K562 (cell line): ENCODE results near the gene DLGAP3. TPM values are rescaled to one million over a fixed set of nuclear protein-coding genes. Genes with fewer than 3 reads are reported as not detected.
A peak's percentile ranks its signal among the peaks of the same experiment; 100 is the strongest.

ENCODE experiments used
- C11orf30 ChIP-seq: fragments of 450-650 bp; IDR thresholded peaks from 2 replicates; pipeline ENCODE4 v1.6.1; 2016; ENCODE audit warnings: low read depth, mild to moderate bottlenecking
- CBFA2T3 ChIP-seq: fragments of 450-650 bp; IDR thresholded peaks from 2 replicates; pipeline ENCODE4 v1.6.1; 2017
- E2F1 ChIP-seq: sonication (generic); formaldehyde crosslinking; IDR thresholded peaks from 2 replicates; pipeline ENCODE4 v1.8.1; 2023; ENCODE audit warnings: mild to moderate bottlenecking, missing genetic modification reagents, moderate library complexity
- FOXJ3 ChIP-seq: sonication (generic); formaldehyde crosslinking; IDR thresholded peaks from 2 replicates; pipeline ENCODE4 v1.4.0; 2020; ENCODE audit warnings: mild to moderate bottlenecking, missing genetic modification reagents
- GTF2B ChIP-seq: IDR thresholded peaks from 2 replicates; pipeline ENCODE4 v1.6.1; 2011; ENCODE audit not compliant: insufficient read length; ENCODE audit errors: extremely low read depth
- HMG20B ChIP-seq: fragments of 250-450 bp; sonication (Bioruptor Pico); IDR thresholded peaks from 2 replicates; pipeline ENCODE4 v1.5.0; 2021; ENCODE audit warnings: mild to moderate bottlenecking
- JUND ChIP-seq, 2 experiments: IDR thresholded peaks; 2 replicates in 1 of 2; 3 replicates in 1 of 2; pipeline ENCODE4 v1.6.1; 2011; ENCODE audit warnings: borderline replicate concordance in 2 of 2, low read depth in 2 of 2, low read length in 2 of 2, improper control_type of control experiment in 1 of 2, missing biosample characterization in 1 of 2, missing genetic modification characterization in 1 of 2, missing genetic modification reagents in 1 of 2
- KHSRP ChIP-seq: fragments of 450-650 bp; IDR thresholded peaks from 2 replicates; pipeline ENCODE4 v1.6.1; 2017
- LARP7 ChIP-seq: fragments of 450-650 bp; IDR thresholded peaks from 2 replicates; pipeline ENCODE4 v1.6.1; 2016
- MAFG ChIP-seq: fragments of 450-650 bp; conservative IDR thresholded peaks from 2 replicates; pipeline ENCODE4 v1.6.1; 2016; ENCODE audit warnings: missing genetic modification characterization, missing compliant biosample characterization
- MCM7 ChIP-seq, 2 experiments: fragments of 450-650 bp; IDR thresholded peaks; 2 replicates each; pipeline ENCODE4 v1.6.1; 2016 to 2018
- NR4A1 ChIP-seq, 2 experiments: fragments of 250-450 bp in 1 of 2; fragments of 450-650 bp in 1 of 2; sonication (Bioruptor Pico) in 1 of 2; IDR thresholded peaks; 2 replicates each; pipeline versions ENCODE4 v1.4.0 to v1.6.1; 2016 to 2020; ENCODE audit warnings: mild to moderate bottlenecking in 2 of 2, missing compliant biosample characterization in 1 of 2, missing genetic modification characterization in 1 of 2, moderate library complexity in 1 of 2
- PKNOX1 ChIP-seq: fragments of 450-650 bp; IDR thresholded peaks from 2 replicates; pipeline ENCODE4 v1.6.1; 2016
- POLR2A ChIP-seq: fragments of 450-650 bp; conservative IDR thresholded peaks from 2 replicates; pipeline ENCODE4 v1.6.1; 2016
- POLR2B ChIP-seq: fragments of 450-650 bp; IDR thresholded peaks from 2 replicates; pipeline ENCODE4 v1.6.1; 2018; ENCODE audit warnings: low read depth; ENCODE audit not compliant: partially characterized antibody
- SAFB2 ChIP-seq: fragments of 200-400 bp; formaldehyde crosslinking; IDR thresholded peaks from 2 replicates; pipeline ENCODE4 v1.6.1; 2018; ENCODE audit warnings: borderline replicate concordance, low read length, low read depth, moderate library complexity; ENCODE audit not compliant: severe bottlenecking
- SIX5 ChIP-seq, 2 experiments: IDR thresholded peaks; 2 replicates each; pipeline ENCODE4 v1.6.1; 2011; ENCODE audit warnings: low read length in 2 of 2, borderline replicate concordance in 1 of 2, low read depth in 1 of 2, mild to moderate bottlenecking in 1 of 2, moderate library complexity in 1 of 2; ENCODE audit not compliant: insufficient read depth in 1 of 2
- U2AF1 ChIP-seq: fragments of 200-400 bp; formaldehyde crosslinking; optimal IDR thresholded peaks from 2 replicates; pipeline ENCODE3; 2017; ENCODE audit warnings: mild to moderate bottlenecking, low read depth, low read length, moderate library complexity
- U2AF2 ChIP-seq: fragments of 200-400 bp; formaldehyde crosslinking; optimal IDR thresholded peaks from 2 replicates; pipeline ENCODE3; 2017; ENCODE audit warnings: low read depth, mild to moderate bottlenecking, low read length
- ZKSCAN8 ChIP-seq: fragments of 200-800 bp; sonication (Bioruptor generic); IDR thresholded peaks from 2 replicates; pipeline ENCODE4 v1.6.1; 2016; ENCODE audit warnings: missing genetic modification characterization, missing compliant biosample characterization
- ZNF133 ChIP-seq: fragments of 250-450 bp; sonication (Bioruptor Pico); IDR thresholded peaks from 2 replicates; pipeline ENCODE4 v1.4.0; 2020; ENCODE audit warnings: mild to moderate bottlenecking
- ZNF175 ChIP-seq: fragments of 200-800 bp; sonication (Bioruptor generic); IDR thresholded peaks from 2 replicates; pipeline ENCODE4 v1.6.1; 2016; ENCODE audit warnings: low read depth, mild to moderate bottlenecking, missing genetic modification characterization, missing compliant biosample characterization
- ZNF212 ChIP-seq: fragments of 450-650 bp; formaldehyde crosslinking; IDR thresholded peaks from 2 replicates; pipeline ENCODE4 v1.4.0; 2020; ENCODE audit warnings: mild to moderate bottlenecking
- ZNF384 ChIP-seq: IDR thresholded peaks from 2 replicates; pipeline ENCODE4 v1.6.1; 2012; ENCODE audit warnings: low read depth, low read length, improper control_type of control experiment
- ZNF395 ChIP-seq: fragments of 200-800 bp; sonication (Bioruptor generic); IDR thresholded peaks from 2 replicates; pipeline ENCODE4 v1.6.1; 2017; ENCODE audit warnings: missing genetic modification characterization, missing compliant biosample characterization
- ZNF436 ChIP-seq: fragments of 250-450, 450-650 bp; sonication (Bioruptor Pico); formaldehyde crosslinking; IDR thresholded peaks from 2 replicates; pipeline ENCODE4 v1.7.0; 2020; ENCODE audit warnings: mild to moderate bottlenecking
- polyA plus RNA-seq, 8 experiments: library from polyadenylated mRNA; depleted of rRNA in 4 of 8; stranded (reverse) in 5 of 8; unstranded in 3 of 8; fragments of >200 nt; fragmentation: Nextera tagmentation in 2 of 8; fragmentation: Illumina TruSeq in 1 of 8; extraction: Ambion mirVana in 2 of 8; extraction: Trizol in 1 of 8; gene quantifications; 2 replicates each; pipeline versions ENCODE4 v1.2.1 to v1.2.3, GENCODE V29; 2011 to 2014; ENCODE audit warnings: inconsistent platforms in 1 of 8, missing spikeins in 1 of 8
- total RNA-seq, 7 experiments: library from RNA; depleted of rRNA in 6 of 7; stranded (reverse); fragments of >200 nt in 6 of 7; fragmentation: Illumina TruSeq in 2 of 7; extraction: Trizol in 2 of 7; gene quantifications; 2 replicates each; pipeline versions ENCODE4 v1.2.1 to v1.2.3, GENCODE V29; 2011 to 2021; ENCODE audit warnings: low replicate concordance in 1 of 7

The DLGAP3 gene
- total and polyA plus RNA-seq, 9 of the 15 experiments (the other 6 are each of a cell fraction or from before 2014, with no cell fraction given) = 0.01 to 0.16 (median 0.07) TPM; not detected in 6

- TF ChIP-seq U2AF1 (no peak), GTF2B (no peak), E2F1 (CRISPR knock-in tag) (no peak), ZKSCAN8 (CRISPR knock-in tag) (no peak), ZNF133 (CRISPR knock-in tag) (no peak), ZNF436 (CRISPR knock-in tag) (no peak), PKNOX1 (no peak), POLR2A (no peak), SAFB2 (no peak), KHSRP (no peak), JUND (IDR thresholded peaks at IDR 0.05; ENCODE audit: borderline replicate concordance, low read depth, low read length) (peak; percentile 59; the same call in 1 of the 2 replicates), JUND (tag; IDR thresholded peaks at IDR 0.05; ENCODE audit: borderline replicate concordance, low read depth, low read length) (peak; percentile 32; the same call in 1 of the 3 replicates), MCM7 (IDR thresholded peaks at IDR 0.05) (no peak), POLR2B (no peak), NR4A1 (CRISPR knock-in tag; IDR thresholded peaks at IDR 0.05) (no peak), NR4A1 (tag; IDR thresholded peaks at IDR 0.05) (no peak), ZNF395 (peak; percentile 52), U2AF2 (no peak), HMG20B (CRISPR knock-in tag) (no peak), CBFA2T3 (peak; percentile 74), C11orf30 (no peak), LARP7 (no peak), ZNF212 (CRISPR knock-in tag) (no peak), FOXJ3 (no peak), SIX5 (IDR thresholded peaks at IDR 0.05; ENCODE audit: borderline replicate concordance in 1 of 2, insufficient read depth in 1 of 2, low read depth in 1 of 2, low read length in 2 of 2) (no peak), ZNF384 (no peak), ZNF175 (CRISPR knock-in tag) (peak; percentile 81; the same call in 1 of the 2 replicates), MAFG (no peak)
Measured at GRCh38 chr1:34845131-34845901, 84.1 kb downstream of the DLGAP3 start (continued).
